ENCODE data around the gene PDHB. TPM values are rescaled to one million over a fixed set of nuclear protein-coding genes. Genes with fewer than 3 reads are reported as not detected.

Gene PDHB
- total and polyA plus RNA-seq, 2 of the 13 experiments (the other 11 are each of a cell fraction or from before 2014, with no cell fraction given): 108 to 153 TPM

DNA sequence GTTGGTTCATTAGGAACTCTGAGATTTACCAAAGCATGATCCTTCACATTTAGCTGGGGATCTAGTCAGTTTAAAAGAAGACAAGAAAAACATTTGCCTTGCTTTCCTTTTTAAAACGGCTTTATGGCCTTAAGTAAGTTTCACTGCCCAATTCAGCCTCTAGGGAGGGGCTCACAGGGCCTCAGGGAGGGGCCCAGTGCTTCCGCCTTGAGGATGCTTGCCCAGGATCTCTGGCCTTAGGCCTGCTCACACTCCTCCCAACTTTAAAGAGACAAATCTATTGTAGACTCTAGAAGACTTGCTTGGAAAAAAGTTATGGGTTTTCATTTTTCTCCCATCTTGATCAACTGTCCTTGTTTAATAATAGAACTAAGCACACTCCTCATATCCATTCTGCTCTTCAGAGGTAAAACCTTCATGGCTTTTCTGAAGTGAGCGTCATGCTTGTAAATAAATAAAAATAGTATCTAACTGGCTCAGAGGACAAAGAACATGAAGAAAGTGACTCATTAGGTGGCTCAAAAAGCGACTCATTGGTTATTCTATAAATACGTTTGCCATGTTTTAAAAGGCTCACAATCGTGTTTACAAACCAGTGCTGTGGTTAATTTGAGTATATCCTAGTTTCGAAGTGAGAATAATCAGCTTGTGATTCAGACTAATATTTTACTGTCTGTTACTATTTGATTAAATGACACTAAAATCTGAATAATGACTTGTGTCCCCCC is 13.7 kb downstream of the PDHB start:
- Histone ChIP-seq H3K4me1 (ENCODE audit: insufficient read depth, low read length) (peaks cover 36% of the 10 kb centered on the region), H3K4me2 (ENCODE audit: low read depth, low read length) (no peak overlapping the region), H3K4me3 (replicated peaks in 1 of 3; ENCODE audit: insufficient read depth in 1 of 3, low read depth in 2 of 3, low read length in 3 of 3) (no peak overlapping the region), H4K20me1 (ENCODE audit: insufficient read depth, low read length) (no peaks in the 10 kb centered on the region), H3K27me3 (ENCODE audit: control insufficient read depth in 1 of 2, insufficient read depth in 2 of 2, low read length in 2 of 2) (no peaks in the 10 kb centered on the region), H3K27ac (ENCODE audit: extremely low read length, insufficient read depth, low read length) (no peak overlapping the region), H3K36me3 (replicated peaks in 1 of 2; ENCODE audit: control insufficient read depth in 1 of 2, insufficient read depth in 2 of 2, low read length in 2 of 2) (peaks cover 7 to 12% of the 10 kb centered on the region in 2 experiments; a peak in 4 of 5 replicates), H3K9me3 (ENCODE audit: low read length) (no peaks in the 10 kb centered on the region), H3K9ac (ENCODE audit: insufficient read depth, low read depth, low read length) (no peak overlapping the region), H2AFZ (ENCODE audit: low read length) (no peak overlapping the region), H3K79me2 (ENCODE audit: insufficient read depth, low read length) (no peaks in the 10 kb centered on the region)
- intact Hi-C loops (cut with micrococcal nuclease; ENCODE audit: unreplicated experiment): loop anchor here (5.0 kb wide), 2 partner anchors 117 to 233 kb away; partner anchors contain the start of gene ACOX2
- in situ Hi-C loops (cut with HindIII; ENCODE audit: extremely low pct_ligation_motif_present, low pct_unique_long_range_greater_than_20kb): loop anchor here (10.0 kb wide), 1 partner anchor 235 kb away; no protein-coding TSS in a partner anchor
- ATAC-seq (no peak), DNase-seq (ENCODE audit: low spot score) (no peak), FAIRE-seq (no peak)
- ChIA-PET CTCF (ENCODE audit: low intra/inter-chr PET ratio, low total read pairs) (no interaction called here), POLR2A (no interaction called here)
- WGBS (ENCODE audit: low lambda C conversion rate): 92% methylated on average over 7 of the region's 7 CpGs
- BruUV-seq (replicated peaks): no TSS peak
- TF ChIP-seq, protein P1, sequence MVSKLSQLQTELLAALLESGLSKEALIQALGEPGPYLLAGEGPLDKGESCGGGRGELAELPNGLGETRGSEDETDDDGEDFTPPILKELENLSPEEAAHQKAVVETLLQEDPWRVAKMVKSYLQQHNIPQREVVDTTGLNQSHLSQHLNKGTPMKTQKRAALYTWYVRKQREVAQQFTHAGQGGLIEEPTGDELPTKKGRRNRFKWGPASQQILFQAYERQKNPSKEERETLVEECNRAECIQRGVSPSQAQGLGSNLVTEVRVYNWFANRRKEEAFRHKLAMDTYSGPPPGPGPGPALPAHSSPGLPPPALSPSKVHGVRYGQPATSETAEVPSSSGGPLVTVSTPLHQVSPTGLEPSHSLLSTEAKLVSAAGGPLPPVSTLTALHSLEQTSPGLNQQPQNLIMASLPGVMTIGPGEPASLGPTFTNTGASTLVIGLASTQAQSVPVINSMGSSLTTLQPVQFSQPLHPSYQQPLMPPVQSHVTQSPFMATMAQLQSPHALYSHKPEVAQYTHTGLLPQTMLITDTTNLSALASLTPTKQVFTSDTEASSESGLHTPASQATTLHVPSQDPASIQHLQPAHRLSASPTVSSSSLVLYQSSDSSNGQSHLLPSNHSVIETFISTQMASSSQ (IDR thresholded peaks at IDR 0.05; ENCODE audit: low read depth): no peak
- TF ChIP-seq, protein P1 (CRISPR knock-in tag; IDR thresholded peaks at IDR 0.05; ENCODE audit: borderline replicate concordance): no peak
- no peak for TF ChIP-seq NFE2L1 (CRISPR knock-in tag; IDR thresholded peaks at IDR 0.05; ENCODE audit: borderline replicate concordance)
- TF ChIP-seq HNF4A (CRISPR knock-in tag; IDR thresholded peaks at IDR 0.05): no peak
- TF ChIP-seq ZBTB42 (CRISPR knock-in tag; IDR thresholded peaks at IDR 0.05): no peak
- no peak for TF ChIP-seq ZFYVE20 (CRISPR knock-in tag; IDR thresholded peaks at IDR 0.05; ENCODE audit: borderline replicate concordance, low read depth)
- no peak for TF ChIP-seq ATM (IDR thresholded peaks at IDR 0.05; ENCODE audit: borderline replicate concordance)
- TF ChIP-seq NCOR1 (IDR thresholded peaks at IDR 0.05; ENCODE audit: borderline replicate concordance, low read length): no peak
- no peak for TF ChIP-seq ARHGAP35 (CRISPR knock-in tag; IDR thresholded peaks at IDR 0.05; ENCODE audit: borderline replicate concordance)
- TF ChIP-seq ZNF468 (CRISPR knock-in tag; IDR thresholded peaks at IDR 0.05): no peak

Data from HepG2 (cell line).